Colonic mucosa (tissue), 4 donors: Measurements from ENCODE around the gene TNS4. TPM values are rescaled to one million over a fixed set of nuclear protein-coding genes. Genes with fewer than 3 reads are reported as not detected.
A peak's percentile ranks its signal among the peaks of the same experiment; 100 is the strongest.
"Not testable (repeated sequence)": the region's sequence is repeated elsewhere in the genome, so short reads cannot be mapped to it uniquely, and the experiment has no call there.

Source experiments
- DNase-seq: peaks from one replicate; pipeline ENCODE4 v3.0.0-alpha.2; 2020
- H3K27ac ChIP-seq: fragments of 200-600 bp; one replicate; pipeline ENCODE4 v1.8.0; 2021
- H3K27me3 ChIP-seq: fragments of 200-600 bp; one replicate; pipeline ENCODE4 v1.8.0; 2021
- H3K36me3 ChIP-seq: fragments of 200-600 bp; one replicate; pipeline ENCODE4 v1.8.0; 2021
- H3K4me1 ChIP-seq: fragments of 200-600 bp; one replicate; pipeline ENCODE4 v1.8.0; 2021; ENCODE audit warnings: mild to moderate bottlenecking
- H3K4me3 ChIP-seq: fragments of 200-600 bp; one replicate; pipeline ENCODE4 v1.8.0; 2021
- H3K9ac ChIP-seq, 2 donors: one replicate each; pipeline ENCODE4 v1.7.0; 2013; ENCODE audit warnings: control low read depth in 2 of 2, low read depth in 2 of 2, low read length in 2 of 2
- H3K9me3 ChIP-seq: fragments of 200-600 bp; one replicate; pipeline ENCODE4 v1.8.0; 2021
- CTCF ChIP-seq: fragments of 200-600 bp; IDR thresholded peaks from one replicate; pipeline ENCODE4 v1.8.0; 2022; ENCODE audit warnings: antibody characterized with exemption, mild to moderate bottlenecking
- intact Hi-C: fragments of 100-400 bp; cut with DNase I; formaldehyde crosslinking; loops from one replicate; pipeline ENCODE4 v1.14.1; 2022
- total RNA-seq, 2 donors: library from RNA; stranded (reverse); fragmentation: NEBNext Ultra II Directional in 1 of 2; extraction: Animal tissue kit (Norgen Biotek cat#: 25700) in 1 of 2; gene quantifications; one replicate each; pipeline ENCODE4 v1.2.1, GENCODE V29; 2021
- donor health status: healthy.
- donor health status: DM: no; HTN: no; CAD: no.
- donor health status: DM: no; HTN: no; CAD: no.

Gene TNS4
- total RNA-seq, 2 donors from 2014 or later, result 8.8 to 20.4 TPM

DNA sequence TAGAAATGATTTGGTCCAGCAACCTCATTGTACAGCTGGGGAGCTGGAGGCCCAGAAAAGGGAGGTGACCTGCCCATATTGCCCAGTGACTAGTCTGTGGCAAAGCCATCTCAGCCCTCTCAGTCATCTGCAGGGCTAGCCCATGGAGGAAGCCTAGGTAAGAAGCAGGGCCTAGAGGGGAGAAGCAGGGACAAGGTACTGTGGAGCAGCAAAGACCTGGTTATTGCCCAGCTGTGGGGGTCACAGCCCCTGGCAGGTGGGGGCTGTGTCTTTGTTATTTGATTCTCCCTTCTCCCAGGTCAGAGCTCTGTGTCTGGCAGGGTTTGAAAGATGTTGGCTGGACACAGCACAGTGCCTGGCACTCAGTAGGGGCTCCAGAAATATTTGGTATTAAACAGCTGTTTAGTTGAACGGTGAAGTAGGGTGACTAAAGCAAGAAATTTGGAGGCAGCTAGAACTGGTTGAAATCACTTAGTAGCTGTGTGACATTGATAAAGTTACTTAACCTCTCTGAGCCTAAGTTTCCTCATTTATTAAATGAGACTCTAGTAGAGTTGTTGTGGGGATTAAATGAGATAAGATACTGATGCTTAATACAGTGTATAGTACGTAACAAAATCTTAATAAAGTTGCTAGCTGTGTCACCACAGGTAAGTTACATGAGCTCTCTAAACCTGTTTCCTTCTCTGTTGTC is 46.5 kb upstream of the TNS4 start:
- H3K4me3 ChIP-seq, result no peak overlapping the region
- peak overlapping the region; percentile 47 for H3K27ac ChIP-seq
- H3K9ac ChIP-seq, result no peak overlapping the region
- no peak for DNase-seq
- H3K9me3 ChIP-seq, result no peaks in the 10 kb centered on the region
- no peak for TF ChIP-seq CTCF
- H3K36me3 ChIP-seq, result no peaks in the 10 kb centered on the region
- no peaks in the 10 kb centered on the region for H3K4me1 ChIP-seq
- intact Hi-C loops, result no loop called here
- H3K27me3 ChIP-seq, result no peaks in the 10 kb centered on the region

- no peak for DNase-seq
- H3K27ac ChIP-seq, result peak overlapping the region; percentile 47
Observed at GRCh38 chr17:40547079-40547784, 45.8 kb upstream of the TNS4 start.

GRCh38 chr17:40546497-40546896 is 45.1 kb upstream of the TNS4 start:
- DNase-seq, H3K4me1 ChIP-seq, H3K27ac ChIP-seq: not testable (repeated sequence)

More at GRCh38 chr17:40547079-40547784, 45.8 kb upstream of the TNS4 start:
- Histone ChIP-seq H3K9me3 (no peaks in the 10 kb centered on the region), H3K36me3 (no peaks in the 10 kb centered on the region), H3K4me3 (no peak overlapping the region), H3K27me3 (no peaks in the 10 kb centered on the region), H3K9ac (no peak overlapping the region), H3K4me1 (no peaks in the 10 kb centered on the region)
- no peak for TF ChIP-seq CTCF
- intact Hi-C loops, result no loop called here

DNA sequence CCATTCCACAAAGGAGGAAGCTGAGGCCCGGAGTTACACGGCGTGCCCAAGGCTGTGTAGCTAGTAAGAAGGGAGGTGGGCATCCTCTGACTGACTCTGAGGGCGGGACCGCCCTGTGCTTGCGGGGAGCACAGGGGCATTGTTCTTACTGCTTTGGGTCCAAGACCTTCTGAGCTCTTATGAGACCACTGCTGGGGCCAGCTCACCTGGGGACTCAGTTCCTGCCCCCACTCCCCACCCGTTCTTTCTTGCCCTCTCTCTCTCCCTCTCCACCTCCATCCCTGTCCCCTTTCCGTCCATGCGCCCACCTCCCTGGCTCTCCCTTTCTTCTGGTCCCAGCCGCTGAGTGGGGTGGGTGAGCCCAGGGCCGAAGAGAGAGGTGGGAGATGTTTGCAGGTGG is 44.2 kb upstream of the TNS4 start:
- intact Hi-C loops, result no loop called here
- Histone ChIP-seq H3K4me1 (no peaks in the 10 kb centered on the region), H3K36me3 (no peaks in the 10 kb centered on the region), H3K27ac (no peak overlapping the region), H3K27me3 (no peaks in the 10 kb centered on the region), H3K9ac (no peak overlapping the region), H3K4me3 (no peak overlapping the region), H3K9me3 (no peaks in the 10 kb centered on the region)
- no peak for TF ChIP-seq CTCF
- no peak for DNase-seq

More at GRCh38 chr17:40546497-40546896, 45.1 kb upstream of the TNS4 start:
- H3K36me3 ChIP-seq, H3K4me3 ChIP-seq, intact Hi-C loops, H3K9me3 ChIP-seq, H3K9ac ChIP-seq, H3K27me3 ChIP-seq: not testable (repeated sequence)

DNA sequence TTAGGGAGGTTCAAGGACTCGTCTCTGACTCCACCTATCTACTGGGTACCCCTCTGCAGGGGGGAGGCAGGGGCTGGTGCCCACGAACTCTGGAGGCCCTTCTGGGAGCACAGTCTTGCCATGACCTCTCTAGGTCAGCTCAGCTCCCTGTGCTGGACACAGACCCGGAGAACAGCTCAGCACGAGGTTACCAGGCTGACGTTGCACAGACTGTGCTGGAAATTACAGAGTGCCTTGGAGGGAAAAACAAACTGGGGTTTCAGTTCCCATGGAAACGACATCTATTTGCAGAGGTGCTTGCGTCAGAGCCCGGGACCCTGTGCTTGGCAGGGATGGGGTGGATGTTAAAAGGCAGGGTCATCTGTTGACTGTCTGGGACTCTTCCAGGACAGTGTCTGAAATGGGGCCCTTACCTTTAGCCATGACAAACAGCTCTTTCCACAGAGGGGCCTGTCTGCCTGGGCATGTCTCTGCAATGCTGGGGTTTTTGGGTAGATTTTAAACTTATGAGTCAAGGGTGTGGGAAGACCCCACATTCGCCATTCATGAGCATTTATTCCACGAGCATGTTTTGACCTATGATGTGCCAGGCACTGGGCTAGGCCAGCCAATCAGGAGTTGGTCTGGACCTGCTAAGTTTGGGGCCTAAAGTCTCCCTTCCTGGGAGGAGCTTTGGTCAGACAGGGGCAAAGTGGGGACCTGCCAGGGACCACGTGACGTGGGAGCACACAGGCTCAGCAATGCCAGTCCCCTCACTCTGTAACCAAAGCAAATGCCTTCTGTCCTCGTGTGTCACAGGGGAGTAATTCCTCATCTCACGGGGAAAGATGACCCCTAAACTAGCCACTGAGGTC is 41.4 kb upstream of the TNS4 start:
- no peak for TF ChIP-seq CTCF
- no peaks in the 10 kb centered on the region for H3K27me3 ChIP-seq
- H3K9me3 ChIP-seq, result no peaks in the 10 kb centered on the region
- H3K4me3 ChIP-seq, result no peak overlapping the region
- peak overlapping the region; percentile 75 for H3K27ac ChIP-seq
- peak; percentile 67 for DNase-seq
- no peaks in the 10 kb centered on the region for H3K4me1 ChIP-seq
- no peaks in the 10 kb centered on the region for H3K36me3 ChIP-seq
- peak overlapping the region; percentile 46 to 47 for H3K9ac ChIP-seq
- intact Hi-C loops, result no loop called here
